ENCODE measurements around the gene CXCL1.

Gene CXCL1

DNA sequence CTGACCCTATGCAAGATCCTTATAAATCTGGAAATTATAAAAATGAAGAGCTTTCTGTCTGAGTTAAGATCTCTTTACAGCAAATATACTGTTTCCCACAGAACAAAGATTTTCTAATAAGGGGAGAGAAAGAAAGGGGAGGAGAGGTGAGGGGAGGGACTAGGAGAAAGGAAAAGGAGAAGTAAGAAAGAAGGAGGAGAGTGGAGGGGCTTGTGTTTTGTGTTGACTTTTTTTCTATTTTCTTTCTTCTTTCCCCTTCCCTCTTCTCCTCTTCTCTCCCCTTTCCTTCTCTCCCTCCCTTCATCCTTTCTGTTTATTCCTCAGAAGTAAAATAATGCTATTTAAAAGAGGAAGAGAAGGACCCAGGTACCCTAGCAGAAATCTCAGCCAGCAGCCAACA lies 26.5 kb upstream of the CXCL1 start:
- DNase-seq (ENCODE audit: low spot score) = no peak
- Histone ChIP-seq H3K27ac (no peak overlapping the region), H3K4me3 (no peak overlapping the region)
- TF ChIP-seq, protein P1, sequence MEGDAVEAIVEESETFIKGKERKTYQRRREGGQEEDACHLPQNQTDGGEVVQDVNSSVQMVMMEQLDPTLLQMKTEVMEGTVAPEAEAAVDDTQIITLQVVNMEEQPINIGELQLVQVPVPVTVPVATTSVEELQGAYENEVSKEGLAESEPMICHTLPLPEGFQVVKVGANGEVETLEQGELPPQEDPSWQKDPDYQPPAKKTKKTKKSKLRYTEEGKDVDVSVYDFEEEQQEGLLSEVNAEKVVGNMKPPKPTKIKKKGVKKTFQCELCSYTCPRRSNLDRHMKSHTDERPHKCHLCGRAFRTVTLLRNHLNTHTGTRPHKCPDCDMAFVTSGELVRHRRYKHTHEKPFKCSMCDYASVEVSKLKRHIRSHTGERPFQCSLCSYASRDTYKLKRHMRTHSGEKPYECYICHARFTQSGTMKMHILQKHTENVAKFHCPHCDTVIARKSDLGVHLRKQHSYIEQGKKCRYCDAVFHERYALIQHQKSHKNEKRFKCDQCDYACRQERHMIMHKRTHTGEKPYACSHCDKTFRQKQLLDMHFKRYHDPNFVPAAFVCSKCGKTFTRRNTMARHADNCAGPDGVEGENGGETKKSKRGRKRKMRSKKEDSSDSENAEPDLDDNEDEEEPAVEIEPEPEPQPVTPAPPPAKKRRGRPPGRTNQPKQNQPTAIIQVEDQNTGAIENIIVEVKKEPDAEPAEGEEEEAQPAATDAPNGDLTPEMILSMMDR (IDR thresholded peaks at IDR 0.05) = no peak

DNA sequence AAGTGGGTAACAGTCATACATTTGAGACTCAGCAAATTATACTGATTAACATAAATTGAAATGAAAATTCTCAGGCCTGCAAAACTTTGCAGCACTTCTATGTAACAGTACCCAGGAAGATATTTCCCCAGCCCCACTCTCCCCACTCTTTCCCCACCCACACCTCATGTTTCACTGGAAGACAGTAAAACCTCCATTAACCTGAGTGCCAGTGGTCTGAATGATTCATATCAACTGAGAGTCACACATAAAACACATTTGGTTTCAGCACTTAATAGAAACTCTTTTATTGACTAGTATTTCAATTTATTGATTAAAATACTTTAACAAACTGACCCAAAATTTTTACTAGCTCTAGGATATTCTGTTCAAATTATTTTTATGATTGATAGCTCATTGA lies 25.8 kb upstream of the CXCL1 start:
- DNase-seq (ENCODE audit: low spot score) = no peak
- TF ChIP-seq, protein P1 (IDR thresholded peaks at IDR 0.05) = no peak
- Histone ChIP-seq H3K27ac (no peak overlapping the region), H3K4me3 (no peak overlapping the region)

DNA sequence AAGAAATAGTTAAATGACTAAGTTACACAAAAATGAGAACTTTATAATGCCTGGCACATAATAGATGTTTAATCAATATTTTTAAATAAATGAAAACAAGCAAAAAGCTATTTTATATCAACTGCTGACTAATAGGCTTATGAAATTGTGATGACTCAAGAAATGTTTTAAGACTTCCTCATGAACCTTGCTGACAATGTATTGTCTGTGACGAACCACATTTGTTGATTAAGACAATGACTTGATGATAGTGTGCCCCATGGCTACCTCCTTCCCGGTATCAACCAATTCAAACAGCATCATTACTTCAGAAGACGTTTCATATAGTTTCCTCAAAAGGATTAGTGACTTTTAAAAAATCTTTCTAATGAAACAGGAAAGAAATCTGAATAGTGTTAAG lies 24.8 kb upstream of the CXCL1 start:
- Histone ChIP-seq H3K27ac (no peak overlapping the region), H3K4me3 (no peak overlapping the region)
- DNase-seq (ENCODE audit: low spot score) = no peak
- TF ChIP-seq, protein P1 (IDR thresholded peaks at IDR 0.05) = no peak

DNA sequence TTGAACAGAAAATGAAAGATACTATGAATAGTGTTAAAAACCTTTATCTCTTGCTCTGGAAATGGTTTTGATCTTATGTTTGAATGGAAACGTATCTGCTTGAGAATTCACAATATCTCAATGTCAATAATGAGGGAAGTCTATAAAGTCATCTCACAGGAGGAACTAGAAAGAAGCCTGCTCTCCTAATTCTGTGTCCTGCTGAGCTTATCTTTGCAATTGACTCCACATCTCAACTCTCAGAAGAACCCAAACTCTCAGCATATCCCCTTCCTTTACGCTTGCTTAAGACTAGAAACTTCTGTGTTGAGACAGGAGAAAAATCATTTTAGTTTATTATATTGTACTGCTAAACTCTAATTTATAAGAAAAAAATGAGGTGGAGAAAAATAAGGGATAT lies 24.4 kb upstream of the CXCL1 start:
- no peak overlapping the region for H3K27ac ChIP-seq
- no peak for DNase-seq (ENCODE audit: low spot score)
- TF ChIP-seq, protein P1 (IDR thresholded peaks at IDR 0.05) = no peak
- H3K4me3 ChIP-seq = no peak overlapping the region

DNA sequence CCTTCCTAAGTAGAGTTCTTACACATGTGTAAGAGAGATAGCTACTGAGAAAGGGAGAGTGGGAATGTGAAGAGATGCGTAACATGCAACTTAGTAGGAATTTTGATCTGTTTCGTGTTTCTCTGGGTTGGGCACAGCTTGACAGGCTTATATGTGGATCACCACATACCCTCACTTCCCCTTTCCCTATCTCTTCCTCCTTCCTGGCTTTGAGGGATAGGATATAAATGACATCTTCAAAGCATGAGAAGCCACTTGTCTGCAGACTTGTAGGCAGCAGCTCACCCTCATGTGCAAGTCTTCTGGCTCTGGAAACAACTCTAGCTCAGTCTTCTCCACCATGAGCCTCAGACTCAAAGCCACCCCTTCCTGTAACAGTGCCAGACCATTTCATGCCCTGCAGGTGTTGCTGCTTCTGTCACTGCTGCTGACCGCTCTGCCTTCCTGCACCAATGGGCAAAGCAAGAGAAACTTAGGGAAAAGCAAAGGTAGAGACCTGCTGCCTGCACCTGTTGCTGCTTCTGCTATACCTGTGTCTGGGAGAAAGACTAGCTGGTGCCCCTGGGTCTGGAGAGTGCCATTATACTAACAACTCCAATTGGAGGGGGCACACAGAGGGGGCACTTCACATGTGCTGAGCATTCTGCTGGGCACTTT lies 21.5 kb upstream of the CXCL1 start:
- Histone ChIP-seq H3K27ac (no peak overlapping the region), H3K4me3 (no peak overlapping the region)
- DNase-seq (ENCODE audit: low spot score) = no peak
- TF ChIP-seq, protein P1 (IDR thresholded peaks at IDR 0.05) = no peak

DNA sequence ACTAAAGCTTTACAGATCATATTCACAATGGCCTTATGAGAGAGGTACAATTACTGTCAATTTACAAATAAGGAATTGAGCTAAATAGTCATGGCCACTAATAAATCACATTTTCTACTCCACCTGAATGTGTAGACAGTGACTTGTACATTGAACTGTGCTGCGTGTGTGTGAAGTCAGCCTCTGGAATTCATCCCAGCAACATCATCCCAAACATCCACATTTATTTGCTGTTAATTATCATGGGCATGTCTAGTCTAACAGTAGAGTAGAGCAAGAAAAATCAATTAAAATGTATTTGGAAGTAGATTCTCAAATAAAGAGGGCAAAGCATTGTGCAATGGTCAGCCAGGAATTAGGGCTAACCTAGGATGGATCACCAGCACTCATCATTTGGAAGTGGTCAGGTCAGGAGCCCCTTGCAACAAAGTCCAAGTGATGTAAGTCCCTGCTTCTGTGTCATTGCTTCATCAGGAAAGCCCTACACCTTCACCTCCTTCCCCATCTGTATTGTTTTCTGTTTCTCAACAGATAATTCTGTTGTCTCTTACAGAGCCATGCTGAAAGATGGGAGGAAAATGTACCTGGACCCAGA lies 20.9 kb upstream of the CXCL1 start:
- TF ChIP-seq, protein P1 (IDR thresholded peaks at IDR 0.05) = no peak
- H3K4me3 ChIP-seq = no peak overlapping the region
- no peak overlapping the region for H3K27ac ChIP-seq
- DNase-seq (ENCODE audit: low spot score) = no peak

Measured in coronary artery (tissue), 2 donors.